Heart left ventricle (tissue), 16 donors: ENCODE results near the gene ABHD17A. TPM values are rescaled to one million over a fixed set of nuclear protein-coding genes. Genes with fewer than 3 reads are reported as not detected.

ENCODE experiments used
- ATAC-seq, 4 donors: fragments of 200-7000 bp; cut with Tn5 transposase; one replicate each; pipeline ENCODE4 v1.9.1; 2020 to 2022; ENCODE audit warnings: moderate library complexity in 4 of 4, mild to moderate bottlenecking in 3 of 4, moderate number of reproducible peaks in 1 of 4
- DNase-seq, 5 donors: peaks; one replicate each; pipeline ENCODE4 v3.0.0-alpha.2; 2020
- H3K27ac ChIP-seq, 12 donors: fragments of 200-600 bp; sonication (generic) in 4 of 12; one replicate each; pipeline versions ENCODE4 v1.5.0 to v1.8.0; 2016 to 2022; ENCODE audit warnings: mild to moderate bottlenecking in 2 of 12
- H3K27me3 ChIP-seq, 9 donors: fragments of 200-600 bp; sonication (generic) in 2 of 9; one replicate each; pipeline versions ENCODE4 v1.5.1 to v1.8.0; 2016 to 2022; ENCODE audit warnings: mild to moderate bottlenecking in 3 of 9
- H3K36me3 ChIP-seq, 9 donors: fragments of 200-600 bp; sonication (generic) in 2 of 9; one replicate each; pipeline versions ENCODE4 v1.5.0 to v1.8.0; 2018 to 2022; ENCODE audit warnings: mild to moderate bottlenecking in 2 of 9
- H3K4me1 ChIP-seq, 12 donors: fragments of 200-600 bp; sonication (generic) in 4 of 12; one replicate each; pipeline versions ENCODE4 v1.5.0 to v1.8.0; 2016 to 2022; ENCODE audit warnings: mild to moderate bottlenecking in 3 of 12
- H3K4me3 ChIP-seq, 12 donors: fragments of 200-600 bp; sonication (generic) in 4 of 12; one replicate each; pipeline versions ENCODE4 v1.5.0 to v1.8.0; 2017 to 2022; ENCODE audit warnings: mild to moderate bottlenecking in 9 of 12, moderate library complexity in 4 of 12
- H3K9me3 ChIP-seq, 12 donors: fragments of 200-600 bp; sonication (generic) in 4 of 12; one replicate each; pipeline versions ENCODE4 v1.5.0 to v1.8.0; 2016 to 2022; ENCODE audit warnings: mild to moderate bottlenecking in 1 of 12
- POLR2A ChIP-seq, 2 donors: fragments of 450-650 bp; IDR thresholded peaks; one replicate each; pipeline ENCODE4 v1.6.1; 2017; ENCODE audit warnings: antibody characterized with exemption in 2 of 2, mild to moderate bottlenecking in 2 of 2, moderate library complexity in 2 of 2
- WGBS, 4 donors: extraction: QIAGEN DNeasy Blood & Tissue Kit in 2 of 4; methylation state at CpG; one replicate each; pipeline versions ENCODE4 v1.1.5 to v1.1.7; 2013 to 2018; 5-methylcytosine and 5-hydroxymethylcytosine counted together
- intact Hi-C, 10 donors: fragments of 100-400 bp; cut with DNase I; formaldehyde crosslinking; loops; one replicate each; pipeline versions ENCODE4 v1.11.1 to v1.14.2; 2022
- polyA plus RNA-seq, 2 donors: library from polyadenylated mRNA; stranded (reverse); fragments of 200-250 nt; gene quantifications; one replicate each; pipeline ENCODE4 v1.2.3, GENCODE V29; 2013
- total RNA-seq, 9 donors: library from RNA; depleted of rRNA in 2 of 9; stranded (reverse); fragments of >200 nt in 2 of 9; fragmentation: NEBNext Ultra II Directional in 3 of 9; extraction: Animal tissue kit (Norgen Biotek cat#: 25700) in 3 of 9; gene quantifications; one replicate each; pipeline versions ENCODE4 v1.1.0 to v1.2.4, GENCODE V29; 2016 to 2023
- TF ChIP-seq, protein P1 (sequence below), 12 donors: fragments of 200-600 bp; sonication (generic) in 4 of 12; IDR thresholded peaks; one replicate each; pipeline versions ENCODE4 v1.5.0 to v1.8.0; 2018 to 2022; ENCODE audit warnings: antibody characterized with exemption in 12 of 12, mild to moderate bottlenecking in 5 of 12
- donor health status: ischemic (EF 13 %, LVEDD 7.1; RV severe dilation, severe dysfunction).
- donor health status: healthy with polysubstance abuse.
- donor health status: DM: no; HTN: yes; CAD: no.
- donor health status: DM: no; HTN: no; CAD: no.
- donor health status: ischemic (EF 25% LVEDD 6.9; RV normal size, moderate dysfunction).
- donor health status: ischemic (EF 25% LVEDD 5.7; RV mildly dilated, moderate dysfunction).
- donor health status: healthy.
- donor health status: DM: yes; HTN: yes; CAD: no.
- donor health status: ischemic (EF 35%, LVEDD 5.7; RV mildly dilated, moderate dysfunction).
- donor health status: nonischemic (EF 11% LVEDD 7.7; RV severe dilation, severe dysfunction).
- donor health status: DM: yes; HTN: yes; CAD: no.
- donor health status: PGD.
- donor health status: ischemic (EF 29% LVEDD 5.4; RV normal size, mild dysfunction).
- donor health status: nonischemic (EF 23%, LVEDD 6.1; RV moderate dilation, normal function).

ABHD17A gene
- total and polyA plus RNA-seq, 11 donors = 48.5 to 121 (median 59.2) TPM

- peaks cover 0 to 5% (median 0%) of the 10 kb centered on the region in 12 donors for H3K4me1 ChIP-seq
- H3K27ac ChIP-seq = no peak overlapping the region
- H3K27me3 ChIP-seq = no peaks in the 10 kb centered on the region
- WGBS, 4 donors = 89 to 95% (median 94%) methylated on average over 17 to 19 of the region's 19 CpGs
- TF ChIP-seq, protein P1, sequence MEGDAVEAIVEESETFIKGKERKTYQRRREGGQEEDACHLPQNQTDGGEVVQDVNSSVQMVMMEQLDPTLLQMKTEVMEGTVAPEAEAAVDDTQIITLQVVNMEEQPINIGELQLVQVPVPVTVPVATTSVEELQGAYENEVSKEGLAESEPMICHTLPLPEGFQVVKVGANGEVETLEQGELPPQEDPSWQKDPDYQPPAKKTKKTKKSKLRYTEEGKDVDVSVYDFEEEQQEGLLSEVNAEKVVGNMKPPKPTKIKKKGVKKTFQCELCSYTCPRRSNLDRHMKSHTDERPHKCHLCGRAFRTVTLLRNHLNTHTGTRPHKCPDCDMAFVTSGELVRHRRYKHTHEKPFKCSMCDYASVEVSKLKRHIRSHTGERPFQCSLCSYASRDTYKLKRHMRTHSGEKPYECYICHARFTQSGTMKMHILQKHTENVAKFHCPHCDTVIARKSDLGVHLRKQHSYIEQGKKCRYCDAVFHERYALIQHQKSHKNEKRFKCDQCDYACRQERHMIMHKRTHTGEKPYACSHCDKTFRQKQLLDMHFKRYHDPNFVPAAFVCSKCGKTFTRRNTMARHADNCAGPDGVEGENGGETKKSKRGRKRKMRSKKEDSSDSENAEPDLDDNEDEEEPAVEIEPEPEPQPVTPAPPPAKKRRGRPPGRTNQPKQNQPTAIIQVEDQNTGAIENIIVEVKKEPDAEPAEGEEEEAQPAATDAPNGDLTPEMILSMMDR (IDR thresholded peaks at IDR 0.05) = no peak
- TF ChIP-seq POLR2A (IDR thresholded peaks at IDR 0.05) = no peak
- H3K9me3 ChIP-seq = peaks cover 0 to 2% (median 0%) of the 10 kb centered on the region in 12 donors
- peaks cover 0 to 72% (median 50%) of the 10 kb centered on the region in 9 donors for H3K36me3 ChIP-seq
- H3K4me3 ChIP-seq = no peak overlapping the region
- intact Hi-C loops = loop anchor here in 1 of 10 donors (10.0 kb wide), 1 partner anchor 394 kb away; no protein-coding TSS in a partner anchor
- DNase-seq (no peak), ATAC-seq (no peak)
These were observed 35.3 kb upstream of the ABHD17A start for GRCh38 chr19:1920644-1921043.

- TF ChIP-seq, protein P1 (IDR thresholded peaks at IDR 0.05) = no peak
- no peak for TF ChIP-seq POLR2A (IDR thresholded peaks at IDR 0.05)
- intact Hi-C loops = no loop called here
- Histone ChIP-seq H3K4me1 (peaks cover 0 to 5% (median 0%) of the 10 kb centered on the region in 12 donors), H3K36me3 (peaks cover 0 to 71% (median 44%) of the 10 kb centered on the region in 9 donors), H3K4me3 (no peak overlapping the region), H3K27ac (no peak overlapping the region), H3K9me3 (peaks cover 0 to 2% (median 0%) of the 10 kb centered on the region in 12 donors), H3K27me3 (no peaks in the 10 kb centered on the region)
- WGBS, 4 donors = 95 to 97% (median 96%) methylated on average over 23 to 28 of the region's 28 CpGs
- ATAC-seq (no peak), DNase-seq (no peak)
These were observed 33.7 kb upstream of the ABHD17A start for GRCh38 chr19:1918975-1919374.

DNA sequence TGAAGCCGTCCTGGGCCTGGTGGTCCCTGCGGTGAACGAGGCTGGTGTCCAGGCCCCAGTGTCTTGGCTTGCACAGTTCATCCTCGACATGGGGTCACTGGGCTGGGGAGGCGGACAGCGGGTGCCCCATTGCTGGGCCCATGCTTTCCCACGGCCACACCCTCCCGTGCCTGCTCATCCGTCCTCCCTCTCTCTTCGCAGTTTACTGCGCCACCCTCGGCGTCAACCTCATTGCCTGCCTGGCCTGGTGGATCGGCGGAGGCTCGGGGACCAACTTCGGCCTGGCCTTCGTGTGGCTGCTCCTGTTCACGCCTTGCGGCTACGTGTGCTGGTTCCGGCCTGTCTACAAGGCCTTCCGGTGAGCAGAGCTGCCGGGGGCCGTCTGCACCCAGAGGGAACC, 32.6 kb upstream of the ABHD17A start:
- no peak overlapping the region for H3K27ac ChIP-seq
- peaks cover 0 to 2% (median 0%) of the 10 kb centered on the region in 12 donors for H3K4me1 ChIP-seq
- 96% methylated on average over 22 to 25 of the region's 25 CpGs for WGBS, 4 donors
- ATAC-seq (no peak), DNase-seq (no peak)
- TF ChIP-seq POLR2A (IDR thresholded peaks at IDR 0.05) = no peak
- TF ChIP-seq, protein P1 (IDR thresholded peaks at IDR 0.05) = no peak
- H3K4me3 ChIP-seq = no peak overlapping the region
- no peaks in the 10 kb centered on the region for H3K27me3 ChIP-seq
- H3K36me3 ChIP-seq = peaks cover 0 to 72% (median 45%) of the 10 kb centered on the region in 9 donors
- intact Hi-C loops = no loop called here
- H3K9me3 ChIP-seq = peaks cover 0 to 2% (median 0%) of the 10 kb centered on the region in 12 donors

GRCh38 chr19:1917146-1917545, 31.9 kb upstream of the ABHD17A start:
- no peak for TF ChIP-seq POLR2A (IDR thresholded peaks at IDR 0.05)
- TF ChIP-seq, protein P1 (IDR thresholded peaks at IDR 0.05) = no peak
- H3K36me3 ChIP-seq = peaks cover 0 to 73% (median 45%) of the 10 kb centered on the region in 9 donors
- H3K27ac ChIP-seq = no peak overlapping the region
- no peaks in the 10 kb centered on the region for H3K9me3 ChIP-seq
- 87 to 92% (median 88%) methylated on average over 17 of the region's 17 CpGs for WGBS, 4 donors
- no peak overlapping the region for H3K4me3 ChIP-seq
- H3K4me1 ChIP-seq = no peaks in the 10 kb centered on the region
- no peak for ATAC-seq
- intact Hi-C loops = no loop called here
- no peaks in the 10 kb centered on the region for H3K27me3 ChIP-seq
- no peak for DNase-seq
